HepG2 (cell line): ENCODE measurements around the gene EPB41L3. TPM values are rescaled to one million over a fixed set of nuclear protein-coding genes. Genes with fewer than 3 reads are reported as not detected.

Experiments used
- ATAC-seq: fragments of 200-7000 bp; cut with Tn5 transposase; 3 replicates; pipeline ENCODE4 v1.9.1; 2020; ENCODE audit warnings: mild to moderate bottlenecking, moderate library complexity
- BruUV-seq: library from RNA; stranded (reverse); fragments of 400-500 nt; replicated peaks from 2 replicates; lab custom pipeline; 2021; lab: Mats Ljungman, UMichigan
- CTCF ChIA-PET: fragments of 300-600 bp; formaldehyde crosslinking; extraction: SDS; loops from one replicate; lab custom pipeline; 2021; ENCODE audit warnings: low total read pairs, inconsistent platforms, low intra/inter-chr PET ratio; lab: Yijun Ruan, JAX
- POLR2A ChIA-PET: fragments of 350-600 bp; sonication (Branson Sonifier 250); formaldehyde crosslinking; loops from one replicate; lab custom pipeline; 2020; ENCODE audit warnings: antibody characterized with exemption, inconsistent platforms; lab: Yijun Ruan, JAX
- DNase-seq: peaks from one replicate; pipeline ENCODE4 v3.0.0-alpha.2; 2015; ENCODE audit warnings: low spot score
- FAIRE-seq: peaks from 3 replicates; lab custom pipeline; 2011; peaks lifted over from hg19 to GRCh38; lab: Jason Lieb, UNC
- H2AFZ ChIP-seq: one replicate; pipeline ENCODE4 v1.6.1; 2011; ENCODE audit warnings: low read length, inconsistent platforms
- H3K27ac ChIP-seq: fragments of 300-600 bp; 3 replicates; pipeline ENCODE4 v1.8.0; 2011; ENCODE audit warnings: mixed run types, mild to moderate bottlenecking, mixed read lengths, low read length, inconsistent platforms; ENCODE audit not compliant: insufficient read depth; ENCODE audit errors: extremely low read length
- H3K27me3 ChIP-seq, 2 experiments: fragments of 200-600 bp in 1 of 2; 2 replicates in 1 of 2; 3 replicates in 1 of 2; pipeline versions ENCODE4 v1.6.0 to v1.8.0; 2011; ENCODE audit warnings: low read length in 2 of 2, mild to moderate bottlenecking in 2 of 2, moderate library complexity in 2 of 2, inconsistent platforms in 1 of 2; ENCODE audit not compliant: insufficient read depth in 2 of 2, control insufficient read depth in 1 of 2
- H3K36me3 ChIP-seq, 2 experiments: fragments of 200-600 bp in 1 of 2; replicated peaks in 1 of 2; 2 replicates in 1 of 2; 3 replicates in 1 of 2; pipeline versions ENCODE4 v1.5.1 to v1.8.0; 2011; ENCODE audit warnings: low read length in 2 of 2, inconsistent platforms in 1 of 2; ENCODE audit not compliant: insufficient read depth in 2 of 2, control insufficient read depth in 1 of 2
- H3K4me1 ChIP-seq: 2 replicates; pipeline ENCODE4 v1.5.1; 2012; ENCODE audit warnings: low read length, inconsistent platforms; ENCODE audit not compliant: insufficient read depth
- H3K4me2 ChIP-seq: 2 replicates; pipeline ENCODE4 v1.6.0; 2011; ENCODE audit warnings: low read depth, low read length, inconsistent platforms
- H3K4me3 ChIP-seq, 3 experiments: fragments of 200-600 bp in 1 of 3; sonication (generic), shearing (Covaris generic) in 1 of 3; replicated peaks in 1 of 3; 2 replicates each; pipeline ENCODE4 v1.5.1; 2011 to 2016; ENCODE audit warnings: low read length in 3 of 3, inconsistent platforms in 2 of 3, low read depth in 2 of 3, mild to moderate bottlenecking in 2 of 3, control low read depth in 1 of 3, mixed read lengths in 1 of 3; ENCODE audit not compliant: insufficient read depth in 1 of 3
- H3K79me2 ChIP-seq: one replicate; pipeline ENCODE4 v1.6.1; 2011; ENCODE audit warnings: low read length, inconsistent platforms; ENCODE audit not compliant: insufficient read depth
- H3K9ac ChIP-seq: 2 replicates; pipeline ENCODE4 v1.6.0; 2011; ENCODE audit warnings: mild to moderate bottlenecking, low read depth, low read length, inconsistent platforms; ENCODE audit not compliant: insufficient read depth
- H3K9me3 ChIP-seq: 2 replicates; pipeline ENCODE4 v1.5.1; 2012; ENCODE audit warnings: mild to moderate bottlenecking, low read length
- H4K20me1 ChIP-seq: 2 replicates; pipeline ENCODE4 v1.6.0; 2011; ENCODE audit warnings: inconsistent platforms, mild to moderate bottlenecking, low read length, moderate library complexity; ENCODE audit not compliant: insufficient read depth
- DMAP1 ChIP-seq: IDR thresholded peaks from 2 replicates; pipeline ENCODE4 v1.6.1; 2016
- SAFB2 ChIP-seq: sonication (generic); formaldehyde crosslinking; IDR thresholded peaks from 2 replicates; pipeline ENCODE4 v1.5.1; 2020; ENCODE audit warnings: missing genetic modification reagents, low read depth, mild to moderate bottlenecking, borderline replicate concordance
- THAP11 ChIP-seq: IDR thresholded peaks from 2 replicates; pipeline ENCODE4 v1.6.1; 2016; ENCODE audit warnings: missing biosample characterization, missing genetic modification reagents
- XBP1 ChIP-seq: sonication (generic); formaldehyde crosslinking; IDR thresholded peaks from 2 replicates; pipeline ENCODE4 v1.5.0; 2020; ENCODE audit warnings: missing genetic modification reagents
- ZFP90 ChIP-seq: sonication (generic); formaldehyde crosslinking; IDR thresholded peaks from 2 replicates; pipeline ENCODE4 v1.8.0; 2022; ENCODE audit warnings: missing genetic modification reagents, mild to moderate bottlenecking, inconsistent platforms, borderline replicate concordance
- ZNF572 ChIP-seq: sonication (generic); formaldehyde crosslinking; IDR thresholded peaks from 2 replicates; pipeline ENCODE4 v1.5.1; 2020; ENCODE audit warnings: mild to moderate bottlenecking, missing genetic modification reagents
- WGBS: methylation state at CpG from one replicate; pipeline ENCODE4 v1.1.6; 2017; ENCODE audit warnings: low lambda C conversion rate; 5-methylcytosine and 5-hydroxymethylcytosine counted together
- in situ Hi-C: cut with HindIII; loops from 2 replicates; pipeline ENCODE4 v1.10.0; 2017; ENCODE audit warnings: low pct_unique_long_range_greater_than_20kb; ENCODE audit not compliant: extremely low pct_ligation_motif_present
- intact Hi-C: fragments of 100-400 bp; cut with micrococcal nuclease; formaldehyde crosslinking; loops from one replicate; pipeline ENCODE4 v1.10.0; 2022; ENCODE audit not compliant: unreplicated experiment
- polyA plus RNA-seq, 8 experiments: library from polyadenylated mRNA; depleted of rRNA in 3 of 8; stranded (reverse) in 7 of 8; unstranded in 1 of 8; fragments of >200 nt; fragmentation: Illumina TruSeq in 4 of 8; extraction: Trizol in 4 of 8; gene quantifications; 2 replicates each; pipeline versions ENCODE4 v1.2.1 to v1.2.3, GENCODE V29; 2011 to 2016; ENCODE audit warnings: low read depth in 4 of 8, missing spikeins in 1 of 8, mixed read lengths in 1 of 8; ENCODE audit not compliant: insufficient read depth in 1 of 8
- total RNA-seq, 5 experiments: library from RNA; depleted of rRNA; stranded (reverse); fragments of >200 nt; fragmentation: Illumina TruSeq; extraction: Trizol; gene quantifications; 2 replicates each; pipeline ENCODE4 v1.2.3, GENCODE V29; 2016; ENCODE audit warnings: low read depth in 1 of 5
- TF ChIP-seq, protein P1 (sequence below): sonication (generic); formaldehyde crosslinking; IDR thresholded peaks from 2 replicates; pipeline ENCODE4 v1.5.0; 2020; ENCODE audit warnings: mild to moderate bottlenecking, missing genetic modification reagents, borderline replicate concordance

EPB41L3 gene
- total and polyA plus RNA-seq, 2 of the 13 experiments (the other 11 are each of a cell fraction or from before 2014, with no cell fraction given) = not detected

DNA sequence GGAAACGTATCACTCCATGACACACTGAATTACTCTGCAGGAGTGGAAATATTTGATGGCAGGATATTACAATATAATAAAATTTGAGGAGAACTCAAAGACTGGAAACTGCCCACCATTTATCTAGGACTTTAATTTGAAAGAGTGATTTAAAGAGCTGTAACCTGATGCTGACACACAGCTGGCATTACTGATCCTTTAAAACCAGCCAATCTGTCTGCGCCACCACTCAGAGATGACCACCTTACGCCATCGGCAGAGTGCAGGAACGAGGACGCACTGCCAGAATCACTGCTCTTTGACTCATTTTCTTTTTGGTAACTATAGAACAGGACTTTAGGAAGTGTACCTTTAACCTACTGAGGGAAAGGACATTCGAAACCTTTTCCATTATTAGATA is 114.1 kb downstream of the EPB41L3 start:
- ATAC-seq = no peak
- H3K27me3 ChIP-seq = peaks cover 0 to 1% of the 10 kb centered on the region in 2 experiments; a peak in 2 of 5 replicates
- intact Hi-C loops = no loop called here
- no peaks in the 10 kb centered on the region for H3K79me2 ChIP-seq
- WGBS = 65% methylated on average over 7 of the region's 7 CpGs
- in situ Hi-C loops = no loop called here
- H3K9ac ChIP-seq = no peak overlapping the region
- H3K9me3 ChIP-seq = no peaks in the 10 kb centered on the region
- H3K4me3 ChIP-seq = no peak overlapping the region
- no peak overlapping the region for H2AFZ ChIP-seq
- BruUV-seq = no TSS peak
- no peaks in the 10 kb centered on the region for H3K4me1 ChIP-seq
- CTCF ChIA-PET = no interaction called here
- FAIRE-seq = no peak
- no peak overlapping the region for H3K27ac ChIP-seq
- POLR2A ChIA-PET = no interaction called here
- H4K20me1 ChIP-seq = no peaks in the 10 kb centered on the region
- no peak overlapping the region for H3K4me2 ChIP-seq
- H3K36me3 ChIP-seq = no peaks in the 10 kb centered on the region
- no peak for DNase-seq
- no peak for TF ChIP-seq SAFB2
- TF ChIP-seq ZFP90 (CRISPR knock-in tag) = no peak
- no peak for TF ChIP-seq DMAP1 (CRISPR knock-in tag)
- TF ChIP-seq ZNF572 (CRISPR knock-in tag) = no peak
- TF ChIP-seq XBP1 (CRISPR knock-in tag) = no peak
- no peak for TF ChIP-seq THAP11
- TF ChIP-seq, protein P1, sequence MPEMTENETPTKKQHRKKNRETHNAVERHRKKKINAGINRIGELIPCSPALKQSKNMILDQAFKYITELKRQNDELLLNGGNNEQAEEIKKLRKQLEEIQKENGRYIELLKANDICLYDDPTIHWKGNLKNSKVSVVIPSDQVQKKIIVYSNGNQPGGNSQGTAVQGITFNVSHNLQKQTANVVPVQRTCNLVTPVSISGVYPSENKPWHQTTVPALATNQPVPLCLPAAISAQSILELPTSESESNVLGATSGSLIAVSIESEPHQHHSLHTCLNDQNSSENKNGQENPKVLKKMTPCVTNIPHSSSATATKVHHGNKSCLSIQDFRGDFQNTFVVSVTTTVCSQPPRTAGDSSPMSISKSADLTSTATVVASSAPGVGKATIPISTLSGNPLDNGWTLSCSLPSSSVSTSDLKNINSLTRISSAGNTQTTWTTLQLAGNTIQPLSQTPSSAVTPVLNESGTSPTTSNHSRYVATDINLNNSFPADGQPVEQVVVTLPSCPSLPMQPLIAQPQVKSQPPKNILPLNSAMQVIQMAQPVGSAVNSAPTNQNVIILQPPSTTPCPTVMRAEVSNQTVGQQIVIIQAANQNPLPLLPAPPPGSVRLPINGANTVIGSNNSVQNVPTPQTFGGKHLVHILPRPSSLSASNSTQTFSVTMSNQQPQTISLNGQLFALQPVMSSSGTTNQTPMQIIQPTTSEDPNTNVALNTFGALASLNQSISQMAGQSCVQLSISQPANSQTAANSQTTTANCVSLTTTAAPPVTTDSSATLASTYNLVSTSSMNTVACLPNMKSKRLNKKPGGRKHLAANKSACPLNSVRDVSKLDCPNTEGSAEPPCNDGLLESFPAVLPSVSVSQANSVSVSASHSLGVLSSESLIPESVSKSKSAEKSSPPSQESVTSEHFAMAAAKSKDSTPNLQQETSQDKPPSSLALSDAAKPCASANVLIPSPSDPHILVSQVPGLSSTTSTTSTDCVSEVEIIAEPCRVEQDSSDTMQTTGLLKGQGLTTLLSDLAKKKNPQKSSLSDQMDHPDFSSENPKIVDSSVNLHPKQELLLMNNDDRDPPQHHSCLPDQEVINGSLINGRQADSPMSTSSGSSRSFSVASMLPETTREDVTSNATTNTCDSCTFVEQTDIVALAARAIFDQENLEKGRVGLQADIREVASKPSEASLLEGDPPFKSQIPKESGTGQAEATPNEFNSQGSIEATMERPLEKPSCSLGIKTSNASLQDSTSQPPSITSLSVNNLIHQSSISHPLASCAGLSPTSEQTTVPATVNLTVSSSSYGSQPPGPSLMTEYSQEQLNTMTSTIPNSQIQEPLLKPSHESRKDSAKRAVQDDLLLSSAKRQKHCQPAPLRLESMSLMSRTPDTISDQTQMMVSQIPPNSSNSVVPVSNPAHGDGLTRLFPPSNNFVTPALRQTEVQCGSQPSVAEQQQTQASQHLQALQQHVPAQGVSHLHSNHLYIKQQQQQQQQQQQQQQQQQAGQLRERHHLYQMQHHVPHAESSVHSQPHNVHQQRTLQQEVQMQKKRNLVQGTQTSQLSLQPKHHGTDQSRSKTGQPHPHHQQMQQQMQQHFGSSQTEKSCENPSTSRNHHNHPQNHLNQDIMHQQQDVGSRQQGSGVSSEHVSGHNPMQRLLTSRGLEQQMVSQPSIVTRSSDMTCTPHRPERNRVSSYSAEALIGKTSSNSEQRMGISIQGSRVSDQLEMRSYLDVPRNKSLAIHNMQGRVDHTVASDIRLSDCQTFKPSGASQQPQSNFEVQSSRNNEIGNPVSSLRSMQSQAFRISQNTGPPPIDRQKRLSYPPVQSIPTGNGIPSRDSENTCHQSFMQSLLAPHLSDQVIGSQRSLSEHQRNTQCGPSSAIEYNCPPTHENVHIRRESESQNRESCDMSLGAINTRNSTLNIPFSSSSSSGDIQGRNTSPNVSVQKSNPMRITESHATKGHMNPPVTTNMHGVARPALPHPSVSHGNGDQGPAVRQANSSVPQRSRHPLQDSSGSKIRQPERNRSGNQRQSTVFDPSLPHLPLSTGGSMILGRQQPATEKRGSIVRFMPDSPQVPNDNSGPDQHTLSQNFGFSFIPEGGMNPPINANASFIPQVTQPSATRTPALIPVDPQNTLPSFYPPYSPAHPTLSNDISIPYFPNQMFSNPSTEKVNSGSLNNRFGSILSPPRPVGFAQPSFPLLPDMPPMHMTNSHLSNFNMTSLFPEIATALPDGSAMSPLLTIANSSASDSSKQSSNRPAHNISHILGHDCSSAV (CRISPR knock-in tag) = no peak
